Suprapubic skin (tissue), 4 donors: ENCODE data around the gene CORO1C. TPM values are rescaled to one million over a fixed set of nuclear protein-coding genes. Genes with fewer than 3 reads are reported as not detected.

Experiments used
- DNase-seq, 2 donors: peaks; one replicate each; pipeline ENCODE4 v3.0.0-alpha.2; 2019; ENCODE audit warnings: low spot score in 2 of 2
- H3K27ac ChIP-seq: fragments of 200-600 bp; sonication (generic); one replicate; pipeline ENCODE4 v1.5.1; 2019
- H3K27me3 ChIP-seq: fragments of 200-600 bp; sonication (generic); one replicate; pipeline ENCODE4 v1.5.1; 2019
- H3K36me3 ChIP-seq: fragments of 200-600 bp; sonication (generic); one replicate; pipeline ENCODE4 v1.5.1; 2019
- H3K4me1 ChIP-seq: fragments of 200-600 bp; sonication (generic); one replicate; pipeline ENCODE4 v1.5.1; 2019
- H3K4me3 ChIP-seq: fragments of 200-600 bp; sonication (generic); one replicate; pipeline ENCODE4 v1.5.1; 2019; ENCODE audit warnings: mild to moderate bottlenecking
- H3K9me3 ChIP-seq: fragments of 200-600 bp; sonication (generic); one replicate; pipeline ENCODE4 v1.5.1; 2019
- CTCF ChIP-seq, 2 donors: fragments of 200-600 bp in 1 of 2; fragments of 450-650 bp in 1 of 2; sonication (generic) in 1 of 2; IDR thresholded peaks; one replicate each; pipeline ENCODE4 v1.5.1; 2016 to 2019; ENCODE audit warnings: antibody characterized with exemption in 2 of 2, mild to moderate bottlenecking in 1 of 2, moderate library complexity in 1 of 2
- EP300 ChIP-seq: sonication (generic); formaldehyde crosslinking; IDR thresholded peaks from one replicate; pipeline ENCODE4 v1.6.1; 2017; ENCODE audit warnings: antibody characterized with exemption
- POLR2A ChIP-seq, 2 donors: fragments of 450-650 bp; IDR thresholded peaks; one replicate each; pipeline ENCODE4 v1.6.1; 2017; ENCODE audit warnings: antibody characterized with exemption in 2 of 2, mild to moderate bottlenecking in 2 of 2, moderate library complexity in 2 of 2
- POLR2AphosphoS5 ChIP-seq, 3 donors: sonication (generic); formaldehyde crosslinking; IDR thresholded peaks; one replicate each; pipeline ENCODE4 v1.6.1; 2017; ENCODE audit warnings: antibody characterized with exemption in 3 of 3
- WGBS: methylation state at CpG from one replicate; pipeline ENCODE4 v1.1.5; 2018; 5-methylcytosine and 5-hydroxymethylcytosine counted together
- total RNA-seq, 4 donors: library from RNA; depleted of rRNA; stranded (reverse); fragments of >200 nt; gene quantifications; one replicate each; pipeline ENCODE4 v1.1.0, GENCODE V29; 2016

The CORO1C gene
- total RNA-seq, 4 donors from 2014 or later: 117 to 175 (median 142) TPM

- Histone ChIP-seq H3K4me1 (peaks cover 33% of the 10 kb centered on the region), H3K27me3 (no peaks in the 10 kb centered on the region), H3K27ac (no peak overlapping the region), H3K36me3 (peaks cover 7% of the 10 kb centered on the region), H3K9me3 (no peaks in the 10 kb centered on the region), H3K4me3 (no peak overlapping the region)
- TF ChIP-seq POLR2A (IDR thresholded peaks at IDR 0.05) (no peak), POLR2AphosphoS5 (IDR thresholded peaks at IDR 0.05) (no peak), CTCF (IDR thresholded peaks at IDR 0.05) (no peak), EP300 (no peak)
- WGBS: 77% methylated on average over 9 of the region's 10 CpGs
- DNase-seq: peak; percentile 72 to 77
Observed at GRCh38 chr12:108640802-108641445, 90.4 kb downstream of the CORO1C start.

DNA sequence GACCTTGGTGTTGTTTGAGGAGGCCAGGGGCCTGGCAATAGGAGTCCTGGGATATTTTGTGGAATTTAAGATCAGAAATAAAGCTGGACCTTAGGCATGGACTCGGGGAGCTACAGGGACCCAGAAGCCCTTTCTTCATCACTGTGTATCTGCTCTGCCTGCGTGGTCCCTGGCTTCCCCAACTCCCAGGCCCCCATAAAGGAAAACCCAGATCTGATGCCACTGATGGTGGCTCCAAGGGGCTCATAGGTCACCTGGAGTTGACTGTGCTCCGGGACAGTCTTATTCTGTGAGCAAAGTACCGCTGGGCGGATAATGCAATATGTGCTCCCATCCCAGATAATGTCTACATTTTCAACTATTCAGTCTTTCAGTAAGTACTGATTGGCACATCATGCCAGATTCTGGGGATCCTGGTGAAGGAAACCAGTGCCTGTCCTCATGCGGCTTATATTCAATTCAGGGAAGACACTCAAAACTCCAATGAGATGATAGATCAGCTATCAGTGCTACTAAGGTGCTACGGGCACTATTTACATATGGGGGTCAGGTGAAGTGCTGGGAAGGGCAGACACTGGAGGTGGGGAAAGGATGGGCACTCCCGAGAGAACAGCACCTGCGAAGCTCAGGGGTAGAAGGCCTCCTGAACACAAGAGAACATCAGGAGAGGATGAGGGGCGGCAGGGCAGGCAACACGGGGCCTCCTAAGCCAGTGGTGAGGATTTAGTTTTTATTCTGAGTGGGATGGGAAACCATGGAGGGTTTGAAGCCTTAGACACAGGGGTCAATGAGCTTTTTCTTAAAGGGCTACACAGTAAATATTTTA lies 92.1 kb downstream of the CORO1C start:
- H3K9me3 ChIP-seq: no peaks in the 10 kb centered on the region
- DNase-seq: peak in 1 of 2 donors; percentile 38
- peaks cover 30% of the 10 kb centered on the region for H3K4me1 ChIP-seq
- WGBS: 94% methylated on average over 11 of the region's 11 CpGs
- no peak for TF ChIP-seq EP300
- no peaks in the 10 kb centered on the region for H3K36me3 ChIP-seq
- H3K4me3 ChIP-seq: no peak overlapping the region
- peak overlapping the region; percentile 47 for H3K27ac ChIP-seq
- H3K27me3 ChIP-seq: peaks cover 5% of the 10 kb centered on the region

DNA sequence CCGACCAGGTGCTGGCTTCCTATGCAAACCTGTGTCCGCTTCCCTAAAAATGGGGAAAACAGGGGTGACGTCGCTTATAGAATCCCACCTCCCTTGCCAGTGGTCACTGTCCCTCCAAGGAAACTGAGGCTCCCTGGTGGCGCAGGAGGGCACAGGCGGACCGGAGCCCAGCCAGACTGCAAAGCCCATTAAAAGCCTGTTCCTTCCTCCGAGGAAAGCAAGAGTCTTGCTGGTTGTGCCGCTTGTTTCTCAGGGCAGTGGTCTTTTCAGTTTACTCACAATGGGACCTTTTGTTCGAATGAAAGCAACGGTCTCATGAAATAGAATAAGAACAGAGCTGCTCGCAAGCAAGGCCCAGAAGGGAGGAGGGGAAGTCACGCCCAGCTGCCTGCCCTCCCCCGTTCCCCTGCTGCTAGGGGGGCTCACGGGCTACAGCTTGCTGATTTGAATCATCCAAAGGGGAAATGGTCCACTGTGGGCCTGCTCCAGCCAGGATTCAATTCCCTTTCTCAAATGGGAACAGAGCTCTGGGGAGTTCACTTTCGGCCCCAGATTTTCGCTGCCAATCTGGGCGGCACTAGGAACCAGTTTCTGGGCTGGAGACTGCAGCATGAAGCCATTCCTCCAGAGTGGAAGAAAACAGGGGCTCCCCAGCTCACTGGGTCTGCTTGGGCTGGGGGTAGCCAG lies 93.0 kb downstream of the CORO1C start:
- H3K9me3 ChIP-seq: no peaks in the 10 kb centered on the region
- DNase-seq: peak; percentile 61 to 77
- TF ChIP-seq CTCF (IDR thresholded peaks at IDR 0.05): no peak
- no peak for TF ChIP-seq POLR2AphosphoS5 (IDR thresholded peaks at IDR 0.05)
- no peak for TF ChIP-seq EP300
- TF ChIP-seq POLR2A (IDR thresholded peaks at IDR 0.05): no peak
- H3K4me3 ChIP-seq: no peak overlapping the region
- H3K36me3 ChIP-seq: no peaks in the 10 kb centered on the region
- H3K27me3 ChIP-seq: peaks cover 5% of the 10 kb centered on the region
- peaks cover 30% of the 10 kb centered on the region for H3K4me1 ChIP-seq
- H3K27ac ChIP-seq: peak overlapping the region; percentile 47
- WGBS: 29% methylated on average over 16 of the region's 18 CpGs

DNA sequence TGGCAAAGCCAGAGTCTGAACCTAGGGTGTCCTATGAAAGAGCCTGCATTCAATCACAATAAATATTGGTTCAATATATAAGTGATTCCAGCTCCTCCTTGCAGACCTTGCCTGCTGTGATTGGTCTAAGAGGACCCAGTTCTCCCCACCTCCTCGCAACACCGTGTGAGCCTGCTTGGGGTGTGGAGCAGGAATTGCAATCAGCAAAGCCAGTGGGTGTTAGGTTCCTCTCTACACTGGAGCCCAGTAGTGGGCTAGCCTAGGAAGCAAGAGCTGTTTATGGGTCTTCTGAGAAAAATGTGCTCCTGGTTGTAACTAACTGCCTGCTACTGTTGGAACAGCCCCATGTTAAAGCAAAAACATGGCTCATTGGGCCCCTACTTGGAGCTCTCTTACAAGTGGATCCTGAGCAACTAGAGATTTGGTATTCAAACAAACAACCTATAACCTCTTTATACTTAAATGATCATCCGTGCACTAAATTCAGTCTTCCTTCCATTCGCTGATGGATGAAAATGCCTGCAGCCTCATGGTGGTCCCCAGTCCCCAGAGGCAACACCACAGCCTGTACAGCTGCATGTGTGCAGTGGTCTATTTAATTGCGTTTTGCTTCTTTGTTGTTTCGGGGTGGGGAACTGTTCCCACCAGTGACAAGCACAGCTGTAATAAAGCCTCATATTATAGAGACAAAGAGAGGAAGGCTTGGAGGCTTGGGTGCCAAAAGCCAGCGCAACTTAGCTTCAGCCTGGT lies 93.9 kb downstream of the CORO1C start:
- Histone ChIP-seq H3K9me3 (no peaks in the 10 kb centered on the region), H3K4me1 (peaks cover 30% of the 10 kb centered on the region), H3K4me3 (no peak overlapping the region), H3K27me3 (peaks cover 5% of the 10 kb centered on the region), H3K27ac (no peak overlapping the region), H3K36me3 (no peaks in the 10 kb centered on the region)
- TF ChIP-seq EP300 (no peak), POLR2AphosphoS5 (IDR thresholded peaks at IDR 0.05) (no peak), CTCF (IDR thresholded peaks at IDR 0.05) (no peak), POLR2A (IDR thresholded peaks at IDR 0.05) (no peak)
- peak; percentile 28 to 46 for DNase-seq
- 68% methylated on average over 7 of the region's 7 CpGs for WGBS

DNA sequence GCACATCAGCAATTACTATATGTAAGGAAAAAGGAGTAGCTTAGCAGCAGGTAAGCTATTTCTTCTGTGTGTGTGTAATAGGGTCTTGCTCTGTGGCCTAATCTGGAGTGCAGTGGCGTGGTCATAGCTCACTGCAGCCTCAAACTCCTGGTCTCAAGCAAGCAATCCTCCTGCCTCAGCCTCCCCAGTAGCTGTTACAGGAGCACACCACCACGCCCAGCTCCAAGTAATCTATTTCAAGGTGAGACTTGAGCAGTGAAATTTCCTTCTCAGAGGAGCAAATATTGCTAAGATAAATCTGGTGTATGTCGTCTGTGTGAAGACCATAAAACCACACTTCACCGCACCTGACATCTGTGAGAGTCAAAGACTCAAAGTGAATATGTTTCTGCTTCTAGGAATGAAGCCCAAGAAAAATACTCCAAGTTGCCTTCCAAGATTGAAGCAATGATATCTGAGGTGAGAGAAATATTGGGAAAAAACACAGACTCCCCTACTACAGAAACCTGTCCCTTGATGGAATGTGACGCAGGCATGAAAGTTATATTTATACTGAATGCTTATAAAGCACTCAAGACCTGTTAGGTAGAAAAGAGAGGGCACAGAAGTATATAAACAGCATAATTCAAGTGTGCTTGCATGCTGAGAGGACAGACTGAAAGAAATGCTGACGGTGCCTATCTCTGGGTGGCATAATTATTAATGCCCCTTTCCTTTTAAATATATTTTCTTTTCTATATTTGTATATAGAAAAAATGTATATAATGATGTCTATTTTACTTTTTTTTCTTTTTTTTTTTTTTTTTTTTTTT lies 95.1 kb downstream of the CORO1C start:
- TF ChIP-seq EP300 (no peak), POLR2A (IDR thresholded peaks at IDR 0.05) (no peak), CTCF (IDR thresholded peaks at IDR 0.05) (no peak), POLR2AphosphoS5 (IDR thresholded peaks at IDR 0.05) (no peak)
- Histone ChIP-seq H3K27me3 (peaks cover 5% of the 10 kb centered on the region), H3K9me3 (no peaks in the 10 kb centered on the region), H3K36me3 (no peaks in the 10 kb centered on the region), H3K27ac (no peak overlapping the region), H3K4me3 (no peak overlapping the region), H3K4me1 (peaks cover 25% of the 10 kb centered on the region)
- WGBS: 92% methylated on average over 6 of the region's 6 CpGs
- DNase-seq: peak in 1 of 2 donors; percentile 35
